Tibial artery (tissue), 4 donors: Measurements from ENCODE around the gene SOX15.
A peak's percentile ranks its signal among the peaks of the same experiment; 100 is the strongest.

Experiments
- DNase-seq, 2 donors: peaks; one replicate each; pipeline ENCODE4 v3.0.0-alpha.2; 2019
- H3K27ac ChIP-seq, 2 donors: fragments of 200-600 bp; sonication (generic) in 1 of 2; 1 replicate in 1 of 2; 2 replicates in 1 of 2; pipeline ENCODE4 v1.5.1; 2018 to 2019; ENCODE audit warnings: mild to moderate bottlenecking in 1 of 2
- H3K27me3 ChIP-seq, 2 donors: fragments of 200-600 bp; sonication (generic) in 1 of 2; one replicate each; pipeline versions ENCODE4 v1.5.1 to v1.6.0; 2016 to 2019
- H3K36me3 ChIP-seq, 3 donors: fragments of 200-600 bp; sonication (generic) in 2 of 3; one replicate each; pipeline ENCODE4 v1.5.1; 2016 to 2019; ENCODE audit warnings: mild to moderate bottlenecking in 2 of 3
- H3K4me1 ChIP-seq, 4 donors: fragments of 200-600 bp; sonication (generic) in 2 of 4; 1 replicate in 3 of 4; 2 replicates in 1 of 4; pipeline ENCODE4 v1.5.1; 2016 to 2019
- H3K4me3 ChIP-seq, 2 donors: fragments of 200-600 bp; sonication (generic) in 1 of 2; 1 replicate in 1 of 2; 2 replicates in 1 of 2; pipeline ENCODE4 v1.5.1; 2018 to 2019; ENCODE audit warnings: mild to moderate bottlenecking in 2 of 2
- H3K9me3 ChIP-seq, 3 donors: fragments of 200-600 bp; sonication (generic) in 1 of 3; one replicate each; pipeline ENCODE4 v1.5.1; 2016 to 2019
- CTCF ChIP-seq, 2 experiments: fragments of 200-600 bp in 1 of 2; fragments of 450-650 bp in 1 of 2; IDR thresholded peaks; one replicate each; pipeline ENCODE4 v1.5.1; 2017 to 2019; ENCODE audit warnings: antibody characterized with exemption in 2 of 2, mild to moderate bottlenecking in 1 of 2, moderate library complexity in 1 of 2
- intact Hi-C: fragments of 100-400 bp; cut with DNase I; formaldehyde crosslinking; loops from one replicate; pipeline ENCODE4 v1.15.0; 2023; ENCODE audit warnings: low total_unique reads

SOX15 gene

GRCh38 chr17:7557147-7557764 lies 32.6 kb downstream of the SOX15 start:
- Histone ChIP-seq H3K9me3 (no peaks in the 10 kb centered on the region), H3K4me3 (no peak overlapping the region), H3K27me3 (no peaks in the 10 kb centered on the region), H3K27ac (peak overlapping the region; percentile 95 to 96), H3K36me3 (peaks cover 0 to 10% (median 6%) of the 10 kb centered on the region in 3 donors), H3K4me1 (peaks cover 0 to 44% (median 40%) of the 10 kb centered on the region in 4 donors)
- intact Hi-C loops: no loop called here
- DNase-seq: no peak
- TF ChIP-seq CTCF (IDR thresholded peaks at IDR 0.05): no peak

GRCh38 chr17:7556627-7557026 lies 33.3 kb downstream of the SOX15 start:
- peak overlapping the region; percentile 95 to 96 for H3K27ac ChIP-seq
- intact Hi-C loops: no loop called here
- no peak for TF ChIP-seq CTCF (IDR thresholded peaks at IDR 0.05)
- no peak overlapping the region for H3K4me3 ChIP-seq
- no peaks in the 10 kb centered on the region for H3K27me3 ChIP-seq
- peaks cover 0 to 42% (median 40%) of the 10 kb centered on the region in 4 donors for H3K4me1 ChIP-seq
- H3K9me3 ChIP-seq: no peaks in the 10 kb centered on the region
- DNase-seq: no peak
- H3K36me3 ChIP-seq: peaks cover 0 to 10% (median 6%) of the 10 kb centered on the region in 3 donors

- H3K36me3 ChIP-seq: peaks cover 3 to 22% (median 13%) of the 10 kb centered on the region in 3 donors
- DNase-seq: no peak
- no peak overlapping the region for H3K27ac ChIP-seq
- intact Hi-C loops: no loop called here
- no peak overlapping the region for H3K4me3 ChIP-seq
- TF ChIP-seq CTCF (IDR thresholded peaks at IDR 0.05): no peak
- H3K4me1 ChIP-seq: peaks cover 0 to 34% (median 33%) of the 10 kb centered on the region in 4 donors
- H3K27me3 ChIP-seq: no peaks in the 10 kb centered on the region
- no peaks in the 10 kb centered on the region for H3K9me3 ChIP-seq
These were observed 34.5 kb downstream of the SOX15 start for GRCh38 chr17:7555320-7555948.

GRCh38 chr17:7553356-7553755 lies 36.5 kb downstream of the SOX15 start:
- Histone ChIP-seq H3K9me3 (no peaks in the 10 kb centered on the region), H3K27ac (no peak overlapping the region), H3K4me3 (no peak overlapping the region), H3K4me1 (peaks cover 0 to 26% (median 23%) of the 10 kb centered on the region in 4 donors), H3K36me3 (peaks cover 3 to 24% (median 13%) of the 10 kb centered on the region in 3 donors), H3K27me3 (no peaks in the 10 kb centered on the region)
- DNase-seq: no peak
- intact Hi-C loops: no loop called here
- no peak for TF ChIP-seq CTCF (IDR thresholded peaks at IDR 0.05)

- Histone ChIP-seq H3K27ac (no peak overlapping the region), H3K9me3 (no peaks in the 10 kb centered on the region), H3K27me3 (no peaks in the 10 kb centered on the region), H3K4me3 (no peak overlapping the region), H3K36me3 (peaks cover 3 to 24% (median 13%) of the 10 kb centered on the region in 3 donors), H3K4me1 (peaks cover 0 to 24% (median 21%) of the 10 kb centered on the region in 4 donors)
- peak in 1 of 2 donors; percentile 35 for DNase-seq
- intact Hi-C loops: no loop called here
- TF ChIP-seq CTCF (IDR thresholded peaks at IDR 0.05): no peak
These were observed 37.3 kb downstream of the SOX15 start for GRCh38 chr17:7552621-7553051.
